ENCODE measurements around the gene OR10T2.

- TF ChIP-seq CTCF (IDR thresholded peaks at IDR 0.05 in 8 of 11, conservative IDR thresholded peaks at IDR 0.05 in 3 of 11) = no peak
- no peak for TF ChIP-seq POLR2AphosphoS5 (IDR thresholded peaks at IDR 0.05)
- no peak for TF ChIP-seq POLR2A (IDR thresholded peaks at IDR 0.05)
Measured at GRCh38 chr1:158445376-158445775, 46.1 kb upstream of the OR10T2 start.

Data from spleen (tissue), 7 donors.